Duodenal mucosa (tissue), 2 donors: Measurements from ENCODE around the gene RNASE12.

Source experiments
- H3K27ac ChIP-seq: one replicate; pipeline ENCODE4 v1.7.0; 2013; ENCODE audit warnings: low read depth, low read length
- H3K27me3 ChIP-seq, 2 donors: one replicate each; pipeline ENCODE4 v1.7.0; 2013; ENCODE audit warnings: low read length in 2 of 2, control low read depth in 1 of 2; ENCODE audit not compliant: insufficient read depth in 2 of 2, control insufficient read depth in 1 of 2
- H3K36me3 ChIP-seq, 2 donors: one replicate each; pipeline ENCODE4 v1.7.0; 2013; ENCODE audit warnings: low read length in 2 of 2, control low read depth in 1 of 2; ENCODE audit not compliant: insufficient read depth in 2 of 2, control insufficient read depth in 1 of 2
- H3K4me1 ChIP-seq, 2 donors: one replicate each; pipeline ENCODE4 v1.7.0; 2013; ENCODE audit warnings: low read length in 2 of 2, control low read depth in 1 of 2; ENCODE audit not compliant: insufficient read depth in 2 of 2, control insufficient read depth in 1 of 2
- H3K4me3 ChIP-seq, 2 donors: one replicate each; pipeline ENCODE4 v1.7.0; 2013; ENCODE audit warnings: low read length in 2 of 2, low read depth in 1 of 2
- H3K9ac ChIP-seq, 2 donors: one replicate each; pipeline ENCODE4 v1.7.0; 2013; ENCODE audit warnings: low read length in 2 of 2, low read depth in 1 of 2
- H3K9me3 ChIP-seq, 2 donors: one replicate each; pipeline ENCODE4 v1.7.0; 2013; ENCODE audit warnings: low read length in 2 of 2, control low read depth in 1 of 2; ENCODE audit not compliant: control insufficient read depth in 1 of 2

Gene RNASE12

GRCh38 chr14:20591235-20591634, at the start of gene RNASE12:
Gene RNASE12 (minus strand): TSS chr14:20591376. CDS start chr14:20590723, 653 bp downstream.
- Histone ChIP-seq H3K27ac (no peak within 1 kb of the TSS), H3K36me3 (no peaks in the 10 kb centered on the region), H3K4me1 (no peaks in the 10 kb centered on the region), H3K9me3 (no peaks in the 10 kb centered on the region), H3K4me3 (no peak within 1 kb of the TSS), H3K27me3 (no peaks in the 10 kb centered on the region), H3K9ac (no peak within 1 kb of the TSS)

GRCh38 chr14:20632831-20633691, 41.9 kb upstream of the RNASE12 start:
- H3K9ac ChIP-seq, result peak overlapping the region in 1 of 2 donors; percentile 32
- H3K4me3 ChIP-seq, result peak overlapping the region; percentile 61 to 70
- peaks cover 15 to 25% of the 10 kb centered on the region in 2 donors for H3K4me1 ChIP-seq
- H3K9me3 ChIP-seq, result no peaks in the 10 kb centered on the region
- no peaks in the 10 kb centered on the region for H3K36me3 ChIP-seq
- H3K27me3 ChIP-seq, result peaks cover 5 to 13% of the 10 kb centered on the region in 2 donors
- H3K27ac ChIP-seq, result no peak overlapping the region

GRCh38 chr14:20632448-20632830, 41.3 kb upstream of the RNASE12 start:
- peak overlapping the region; percentile 61 to 70 for H3K4me3 ChIP-seq
- H3K36me3 ChIP-seq, result no peaks in the 10 kb centered on the region
- peaks cover 5 to 13% of the 10 kb centered on the region in 2 donors for H3K27me3 ChIP-seq
- H3K27ac ChIP-seq, result no peak overlapping the region
- H3K9me3 ChIP-seq, result no peaks in the 10 kb centered on the region
- H3K9ac ChIP-seq, result peak overlapping the region in 1 of 2 donors; percentile 21
- H3K4me1 ChIP-seq, result peaks cover 15 to 25% of the 10 kb centered on the region in 2 donors

- peak overlapping the region; percentile 61 to 70 for H3K4me3 ChIP-seq
- no peak overlapping the region for H3K27ac ChIP-seq
- H3K9ac ChIP-seq, result peak overlapping the region in 1 of 2 donors; percentile 16
- no peaks in the 10 kb centered on the region for H3K9me3 ChIP-seq
- H3K36me3 ChIP-seq, result no peaks in the 10 kb centered on the region
- H3K4me1 ChIP-seq, result peaks cover 15 to 25% of the 10 kb centered on the region in 2 donors
- peaks cover 5 to 13% of the 10 kb centered on the region in 2 donors for H3K27me3 ChIP-seq
Measured at GRCh38 chr14:20631880-20632389, 40.8 kb upstream of the RNASE12 start.

GRCh38 chr14:20631023-20631879, 40.1 kb upstream of the RNASE12 start:
- peaks cover 5 to 13% of the 10 kb centered on the region in 2 donors for H3K27me3 ChIP-seq
- no peaks in the 10 kb centered on the region for H3K9me3 ChIP-seq
- peaks cover 15 to 25% of the 10 kb centered on the region in 2 donors for H3K4me1 ChIP-seq
- H3K36me3 ChIP-seq, result no peaks in the 10 kb centered on the region
- H3K4me3 ChIP-seq, result peak overlapping the region; percentile 61 to 77
- no peak overlapping the region for H3K27ac ChIP-seq
- H3K9ac ChIP-seq, result peak overlapping the region; percentile 37 to 59

GRCh38 chr14:20630340-20631022, 39.3 kb upstream of the RNASE12 start:
- H3K36me3 ChIP-seq, result no peaks in the 10 kb centered on the region
- H3K9ac ChIP-seq, result peak overlapping the region; percentile 37 to 59
- peak overlapping the region; percentile 61 to 77 for H3K4me3 ChIP-seq
- H3K27me3 ChIP-seq, result peaks cover 5 to 13% of the 10 kb centered on the region in 2 donors
- no peak overlapping the region for H3K27ac ChIP-seq
- H3K4me1 ChIP-seq, result peaks cover 15 to 25% of the 10 kb centered on the region in 2 donors
- H3K9me3 ChIP-seq, result no peaks in the 10 kb centered on the region

- peaks cover 2 to 11% of the 10 kb centered on the region in 2 donors for H3K27me3 ChIP-seq
Measured at GRCh38 chr14:20628063-20628854, 37.1 kb upstream of the RNASE12 start.

GRCh38 chr14:20627346-20628027, 36.3 kb upstream of the RNASE12 start:
- Histone ChIP-seq H3K27me3 (peaks cover 0 to 5% of the 10 kb centered on the region in 2 donors), H3K9ac (no peak overlapping the region), H3K4me3 (no peak overlapping the region), H3K27ac (no peak overlapping the region), H3K9me3 (no peaks in the 10 kb centered on the region), H3K4me1 (peaks cover 25% of the 10 kb centered on the region in 2 donors), H3K36me3 (no peaks in the 10 kb centered on the region)

More at GRCh38 chr14:20628063-20628854, 37.1 kb upstream of the RNASE12 start:
- no peaks in the 10 kb centered on the region for H3K36me3 ChIP-seq
- no peaks in the 10 kb centered on the region for H3K9me3 ChIP-seq
- H3K4me3 ChIP-seq, result no peak overlapping the region
- H3K9ac ChIP-seq, result no peak overlapping the region
- peaks cover 23 to 33% of the 10 kb centered on the region in 2 donors for H3K4me1 ChIP-seq
- no peak overlapping the region for H3K27ac ChIP-seq
